ENCODE data around the gene TMEFF1.

Gene TMEFF1

GRCh38 chr9:100626949-100627348 is 154.0 kb downstream of the TMEFF1 start:
- Histone ChIP-seq H3K4me2 (ENCODE audit: low read depth, low read length, poor library complexity, severe bottlenecking) (no peak overlapping the region), H3K27me3 (ENCODE audit: low read length) (no peaks in the 10 kb centered on the region), H2AFZ (ENCODE audit: low read depth, low read length, severe bottlenecking) (no peak overlapping the region), H4K20me1 (ENCODE audit: low read depth, low read length) (no peaks in the 10 kb centered on the region), H3K9me2 (replicated peaks; ENCODE audit: insufficient read depth, low read length) (no peaks in the 10 kb centered on the region), H3K9ac (ENCODE audit: low read length) (no peak overlapping the region), H3K27ac (ENCODE audit: low read depth, low read length) (no peak overlapping the region), H3K9me3 (ENCODE audit: insufficient read depth, low read length) (no peaks in the 10 kb centered on the region), H3K79me2 (ENCODE audit: insufficient read depth, low read length) (no peaks in the 10 kb centered on the region), H3K4me3 (ENCODE audit: insufficient read depth, low read length, poor library complexity, severe bottlenecking) (no peak overlapping the region), H3K36me3 (ENCODE audit: low read length) (no peaks in the 10 kb centered on the region), H3F3A (ENCODE audit: insufficient read depth) (no peaks in the 10 kb centered on the region)
- TF ChIP-seq CTCF (IDR thresholded peaks at IDR 0.05; ENCODE audit: insufficient read depth, low read length, poor library complexity, severe bottlenecking) (no peak), EZH2phosphoT487 (conservative IDR thresholded peaks at IDR 0.05; ENCODE audit: low read length) (no peak)

All from SU-DHL-6 (cell line).